ENCODE measurements around the gene LRP3.

The LRP3 gene

GRCh38 chr19:33240181-33240771 is 46.1 kb downstream of the LRP3 start:
- no peak overlapping the region for H3K4me3 ChIP-seq (ENCODE audit: low read length)
- TF ChIP-seq ZNF274 (IDR thresholded peaks at IDR 0.05; ENCODE audit: low read depth, low read length), result no peak

DNA sequence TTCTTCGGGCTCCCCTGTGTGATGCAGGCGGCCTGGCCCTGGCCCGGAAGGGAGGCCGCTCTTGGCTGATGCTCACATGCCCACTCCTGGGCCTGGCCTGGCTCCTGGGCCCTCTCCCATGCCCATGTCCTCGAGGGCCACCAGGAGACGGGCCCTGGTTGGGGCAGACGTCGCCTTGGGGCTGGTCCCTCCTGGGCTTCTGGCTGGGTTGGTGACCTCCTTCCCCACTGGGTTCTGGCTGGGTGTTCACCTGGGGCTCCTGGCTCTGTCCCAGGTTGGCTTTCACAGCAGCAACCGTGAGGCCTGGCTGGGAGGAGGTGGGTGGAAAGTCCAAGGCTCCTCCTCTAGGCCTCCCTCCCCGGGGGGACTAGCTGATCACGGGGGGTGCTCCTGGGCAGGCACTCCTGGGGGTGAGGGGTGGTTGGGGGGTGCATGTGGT is 47.0 kb downstream of the LRP3 start:
- H3K4me3 ChIP-seq (ENCODE audit: low read length), result no peak overlapping the region
- TF ChIP-seq ZNF274 (IDR thresholded peaks at IDR 0.05; ENCODE audit: low read depth, low read length), result no peak

- TF ChIP-seq ZNF274 (IDR thresholded peaks at IDR 0.05; ENCODE audit: low read depth, low read length), result no peak
- no peak overlapping the region for H3K4me3 ChIP-seq (ENCODE audit: low read length)
Measured at GRCh38 chr19:33241530-33242101, 47.5 kb downstream of the LRP3 start.

DNA sequence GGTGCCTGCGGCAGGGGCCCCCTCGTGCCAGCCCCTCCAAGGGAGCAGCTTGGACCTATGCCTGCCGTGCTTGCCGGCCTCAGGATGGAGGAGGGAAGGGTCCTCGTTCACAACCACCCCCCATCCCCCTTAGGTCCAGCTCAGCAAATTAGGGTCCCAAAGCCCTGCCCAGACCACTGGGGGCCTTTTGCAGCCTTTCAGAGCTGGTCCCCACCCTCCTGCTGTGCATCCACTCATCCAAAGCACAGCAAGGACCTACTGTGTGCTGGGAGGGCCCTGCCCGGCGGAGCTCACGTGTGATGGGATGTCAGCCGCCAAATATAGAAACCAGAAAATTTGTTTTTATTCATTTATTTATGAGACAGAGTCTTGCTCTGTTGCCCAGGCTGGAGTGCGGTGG is 48.0 kb downstream of the LRP3 start:
- H3K4me3 ChIP-seq (ENCODE audit: low read length), result no peak overlapping the region
- TF ChIP-seq ZNF274 (IDR thresholded peaks at IDR 0.05; ENCODE audit: low read depth, low read length), result no peak

DNA sequence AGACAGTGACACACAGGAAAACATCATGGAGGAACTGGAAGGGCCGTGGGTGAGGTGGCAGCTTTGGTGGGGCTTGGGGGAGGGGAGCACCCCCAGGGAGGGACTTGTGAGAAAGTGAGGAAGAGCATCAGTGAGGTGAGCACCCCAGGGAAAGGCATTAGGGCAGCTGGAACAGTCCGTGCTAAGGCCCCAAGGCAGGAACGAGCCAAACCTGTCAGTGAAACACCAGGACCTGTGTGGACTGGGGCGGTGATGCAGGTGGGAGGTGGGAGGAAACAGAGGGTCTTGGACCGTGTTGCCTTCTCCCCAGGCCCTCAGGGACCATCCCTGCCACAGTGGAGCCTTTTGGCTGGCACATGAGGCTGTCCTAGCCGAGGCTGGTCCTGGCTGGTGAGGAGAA is 48.8 kb downstream of the LRP3 start:
- no peak for TF ChIP-seq ZNF274 (IDR thresholded peaks at IDR 0.05; ENCODE audit: low read depth, low read length)
- H3K4me3 ChIP-seq (ENCODE audit: low read length), result no peak overlapping the region

DNA sequence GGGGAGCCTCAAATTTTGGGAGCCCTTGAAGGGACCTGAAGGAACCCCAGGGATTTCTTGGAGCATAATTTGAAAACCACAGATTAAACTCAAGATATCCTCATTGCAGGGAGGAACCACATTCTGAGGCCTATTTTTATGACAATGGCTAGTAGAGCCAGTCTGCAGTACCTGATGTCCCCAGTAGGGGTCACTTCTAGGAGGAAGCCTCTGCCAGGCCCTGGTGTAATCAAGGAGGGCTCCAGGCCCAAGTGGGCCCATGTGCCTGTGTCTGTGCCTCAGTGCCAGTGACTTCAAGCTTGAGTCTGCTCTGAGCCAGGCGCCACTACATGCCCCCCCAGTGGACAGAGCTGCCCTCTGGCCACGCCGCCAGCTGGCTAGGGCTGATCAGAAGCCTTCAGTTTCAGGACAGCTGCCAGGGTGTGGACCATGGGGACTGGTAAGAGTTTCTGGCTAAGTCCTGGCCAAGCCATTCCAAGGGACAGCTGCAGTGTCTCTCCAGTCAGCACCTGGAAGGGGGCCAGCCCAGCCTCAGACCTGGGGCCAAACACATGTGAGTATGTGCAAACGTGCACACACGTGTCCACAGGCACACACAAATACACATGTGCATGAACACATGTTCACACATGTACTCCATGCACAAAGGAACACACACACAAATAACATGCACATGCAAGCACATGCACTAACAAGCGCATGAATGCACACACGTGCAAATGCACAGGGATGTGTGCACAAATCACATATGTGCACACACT is 52.0 kb downstream of the LRP3 start:
- no peak overlapping the region for H3K4me3 ChIP-seq (ENCODE audit: low read length)

GRCh38 chr19:33246709-33247440 is 52.7 kb downstream of the LRP3 start:
- no peak overlapping the region for H3K4me3 ChIP-seq (ENCODE audit: low read length)
- no peak for TF ChIP-seq ZNF274 (IDR thresholded peaks at IDR 0.05; ENCODE audit: low read depth, low read length)

More for the DNA sequence above, 52.0 kb downstream of the LRP3 start:
- TF ChIP-seq ZNF274 (IDR thresholded peaks at IDR 0.05; ENCODE audit: low read depth, low read length), result no peak

- H3K4me3 ChIP-seq (ENCODE audit: low read length), result no peak overlapping the region
- TF ChIP-seq ZNF274 (IDR thresholded peaks at IDR 0.05; ENCODE audit: low read depth, low read length), result no peak
Measured at GRCh38 chr19:33247441-33247819, 53.3 kb downstream of the LRP3 start.

- H3K4me3 ChIP-seq (ENCODE audit: low read length), result no peak overlapping the region
- TF ChIP-seq ZNF274 (IDR thresholded peaks at IDR 0.05; ENCODE audit: low read depth, low read length), result no peak
Measured at GRCh38 chr19:33248104-33248503, 54.0 kb downstream of the LRP3 start.

- no peak for TF ChIP-seq ZNF274 (IDR thresholded peaks at IDR 0.05; ENCODE audit: low read depth, low read length)
- H3K4me3 ChIP-seq (ENCODE audit: low read length), result no peak overlapping the region
Measured at GRCh38 chr19:33248553-33248953, 54.4 kb downstream of the LRP3 start.

- no peak overlapping the region for H3K4me3 ChIP-seq (ENCODE audit: low read length)
- TF ChIP-seq ZNF274 (IDR thresholded peaks at IDR 0.05; ENCODE audit: low read depth, low read length), result no peak
Measured at GRCh38 chr19:33248954-33249613, 55.0 kb downstream of the LRP3 start.

DNA sequence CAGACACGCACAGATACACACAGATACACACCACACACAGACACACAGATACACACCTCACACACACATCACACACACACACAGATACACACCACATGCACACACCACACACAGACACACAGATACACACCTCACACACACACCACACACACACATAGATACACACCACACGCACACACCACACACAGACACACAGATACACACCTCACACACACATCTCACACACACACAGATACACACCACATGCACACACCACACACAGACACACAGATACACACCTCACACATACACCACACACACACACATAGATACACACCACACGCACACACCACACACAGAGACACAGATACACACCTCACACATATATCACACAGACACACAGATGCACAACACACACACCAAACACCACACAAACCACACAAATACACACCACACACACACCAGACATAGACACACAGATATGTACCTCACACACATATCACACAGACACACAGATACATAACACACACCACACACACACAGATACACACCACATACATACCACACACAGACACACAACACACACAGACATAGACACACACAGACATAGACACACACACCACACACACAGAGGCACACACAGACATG is 55.7 kb downstream of the LRP3 start:
- no peak overlapping the region for H3K4me3 ChIP-seq (ENCODE audit: low read length)
- no peak for TF ChIP-seq ZNF274 (IDR thresholded peaks at IDR 0.05; ENCODE audit: low read depth, low read length)

DNA sequence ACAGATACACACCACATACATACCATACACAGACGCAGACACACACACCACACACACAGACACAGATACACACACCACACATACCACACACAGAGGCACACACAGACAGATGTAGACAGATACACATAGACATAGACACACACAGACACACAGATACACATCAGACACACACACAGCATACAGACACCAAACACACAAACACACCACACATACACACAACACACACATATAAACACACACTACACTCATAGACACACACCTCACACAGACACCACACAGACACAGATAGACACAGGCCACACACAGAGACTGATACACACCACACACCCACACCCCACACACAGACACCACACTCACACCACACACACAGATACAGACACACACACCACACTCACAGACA is 56.4 kb downstream of the LRP3 start:
- TF ChIP-seq ZNF274 (IDR thresholded peaks at IDR 0.05; ENCODE audit: low read depth, low read length), result no peak
- H3K4me3 ChIP-seq (ENCODE audit: low read length), result no peak overlapping the region

DNA sequence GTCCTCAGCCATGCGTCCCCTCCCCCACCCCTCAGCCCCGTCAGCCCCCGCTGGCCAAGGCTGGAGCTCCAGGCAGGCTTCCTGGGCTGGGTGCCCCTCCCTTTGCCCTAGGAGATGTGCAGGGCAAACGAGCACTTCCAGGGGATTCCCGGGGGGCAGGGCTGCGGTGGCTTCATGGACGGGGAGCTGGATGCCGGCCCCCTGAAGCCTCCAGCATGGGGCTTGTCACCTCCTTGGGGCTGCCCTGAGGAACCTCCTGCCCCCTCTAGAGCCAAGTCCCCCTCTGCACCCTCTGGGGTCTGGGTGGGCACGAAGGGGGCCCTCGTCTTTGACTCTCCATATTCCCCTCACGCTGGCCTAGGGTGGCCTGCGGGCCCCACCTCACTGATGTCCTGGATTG is 56.9 kb downstream of the LRP3 start:
- TF ChIP-seq ZNF274 (IDR thresholded peaks at IDR 0.05; ENCODE audit: low read depth, low read length), result no peak
- H3K4me3 ChIP-seq (ENCODE audit: low read length), result no peak overlapping the region
